Uterus (tissue), 4 donors: Measurements from ENCODE around the gene THSD7B. TPM values are rescaled to one million over a fixed set of nuclear protein-coding genes. Genes with fewer than 3 reads are reported as not detected.
"Not testable (repeated sequence)": the region's sequence is repeated elsewhere in the genome, so short reads cannot be mapped to it uniquely, and the experiment has no call there.

Source experiments
- DNase-seq, 2 donors: peaks; one replicate each; pipeline ENCODE4 v3.0.0-alpha.2; 2019 to 2020
- H3K27ac ChIP-seq, 2 donors: fragments of 200-600 bp; sonication (generic); 1 replicate in 1 of 2; 2 replicates in 1 of 2; pipeline ENCODE4 v1.5.1; 2016 to 2018
- H3K27me3 ChIP-seq, 2 donors: fragments of 200-600 bp; sonication (generic); one replicate each; pipeline ENCODE4 v1.5.1; 2018 to 2019; ENCODE audit warnings: control low read depth in 1 of 2
- H3K36me3 ChIP-seq, 2 donors: fragments of 200-600 bp; sonication (generic); one replicate each; pipeline ENCODE4 v1.5.1; 2019; ENCODE audit warnings: control low read depth in 1 of 2
- H3K4me1 ChIP-seq, 2 donors: fragments of 200-600 bp; sonication (generic); one replicate each; pipeline ENCODE4 v1.5.1; 2018 to 2019; ENCODE audit warnings: control low read depth in 1 of 2
- H3K4me3 ChIP-seq, 2 donors: fragments of 200-600 bp; sonication (generic); 1 replicate in 1 of 2; 2 replicates in 1 of 2; pipeline ENCODE4 v1.5.1; 2018 to 2019; ENCODE audit warnings: mild to moderate bottlenecking in 1 of 2
- H3K9me3 ChIP-seq, 2 donors: fragments of 200-600 bp; sonication (generic); one replicate each; pipeline ENCODE4 v1.5.1; 2019; ENCODE audit warnings: control low read depth in 1 of 2
- POLR2A ChIP-seq, 2 donors: fragments of 450-650 bp; IDR thresholded peaks; one replicate each; pipeline ENCODE4 v1.6.1; 2016; ENCODE audit warnings: antibody characterized with exemption in 2 of 2, mild to moderate bottlenecking in 1 of 2, moderate library complexity in 1 of 2
- intact Hi-C: fragments of 100-400 bp; cut with DNase I; formaldehyde crosslinking; loops from one replicate; pipeline ENCODE4 v1.15.1; 2023; ENCODE audit warnings: low total_unique reads
- total RNA-seq, 4 donors: library from RNA; depleted of rRNA in 3 of 4; stranded (reverse); fragments of >200 nt in 3 of 4; gene quantifications; one replicate each; pipeline versions ENCODE4 v1.1.0 to v1.2.4, GENCODE V29; 2014 to 2023
- TF ChIP-seq, protein P1 (sequence below), 4 experiments: fragments of 200-600 bp in 2 of 4; fragments of 450-650 bp in 2 of 4; sonication (generic) in 2 of 4; IDR thresholded peaks; one replicate each; pipeline ENCODE4 v1.5.1; 2016 to 2019; ENCODE audit warnings: antibody characterized with exemption in 4 of 4, mild to moderate bottlenecking in 2 of 4, moderate library complexity in 1 of 4
- donor health status: DM: yes; HTN: yes; CAD: no.

THSD7B gene
- total RNA-seq, 4 donors from 2014 or later, result 0.26 to 9.6 (median 0.67) TPM; not detected in 1

GRCh38 chr2:136741471-136741870 is 23.9 kb upstream of the THSD7B start:
- H3K4me3 ChIP-seq, result no peak overlapping the region
- DNase-seq, result no peak
- H3K36me3 ChIP-seq, result no peaks in the 10 kb centered on the region
- no peaks in the 10 kb centered on the region for H3K27me3 ChIP-seq
- no peak overlapping the region for H3K27ac ChIP-seq
- H3K9me3 ChIP-seq, result no peaks in the 10 kb centered on the region
- no peaks in the 10 kb centered on the region for H3K4me1 ChIP-seq
- intact Hi-C loops, result no loop called here
- TF ChIP-seq, protein P1, sequence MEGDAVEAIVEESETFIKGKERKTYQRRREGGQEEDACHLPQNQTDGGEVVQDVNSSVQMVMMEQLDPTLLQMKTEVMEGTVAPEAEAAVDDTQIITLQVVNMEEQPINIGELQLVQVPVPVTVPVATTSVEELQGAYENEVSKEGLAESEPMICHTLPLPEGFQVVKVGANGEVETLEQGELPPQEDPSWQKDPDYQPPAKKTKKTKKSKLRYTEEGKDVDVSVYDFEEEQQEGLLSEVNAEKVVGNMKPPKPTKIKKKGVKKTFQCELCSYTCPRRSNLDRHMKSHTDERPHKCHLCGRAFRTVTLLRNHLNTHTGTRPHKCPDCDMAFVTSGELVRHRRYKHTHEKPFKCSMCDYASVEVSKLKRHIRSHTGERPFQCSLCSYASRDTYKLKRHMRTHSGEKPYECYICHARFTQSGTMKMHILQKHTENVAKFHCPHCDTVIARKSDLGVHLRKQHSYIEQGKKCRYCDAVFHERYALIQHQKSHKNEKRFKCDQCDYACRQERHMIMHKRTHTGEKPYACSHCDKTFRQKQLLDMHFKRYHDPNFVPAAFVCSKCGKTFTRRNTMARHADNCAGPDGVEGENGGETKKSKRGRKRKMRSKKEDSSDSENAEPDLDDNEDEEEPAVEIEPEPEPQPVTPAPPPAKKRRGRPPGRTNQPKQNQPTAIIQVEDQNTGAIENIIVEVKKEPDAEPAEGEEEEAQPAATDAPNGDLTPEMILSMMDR (IDR thresholded peaks at IDR 0.05), result no peak
- no peak for TF ChIP-seq POLR2A (IDR thresholded peaks at IDR 0.05)

DNA sequence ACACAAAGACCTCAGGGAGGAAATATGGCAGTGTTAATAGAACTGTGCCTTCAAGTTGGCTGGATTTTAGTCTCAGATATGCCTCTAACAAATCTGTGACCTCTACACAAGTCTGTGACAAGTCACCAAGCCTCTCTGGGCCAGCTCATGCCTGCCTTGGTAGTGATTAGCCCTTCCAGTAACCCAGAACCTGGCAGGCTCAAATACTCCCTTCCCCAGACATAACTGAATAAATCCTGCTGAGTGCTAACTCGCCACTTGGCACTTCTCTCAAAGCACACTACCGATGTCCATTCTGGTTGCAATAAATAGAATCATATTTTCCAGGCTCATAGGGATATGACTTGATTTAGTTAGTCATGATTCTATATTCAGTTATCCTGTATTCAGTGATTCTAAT is 15.3 kb upstream of the THSD7B start:
- H3K4me3 ChIP-seq, result no peak overlapping the region
- H3K9me3 ChIP-seq, result no peaks in the 10 kb centered on the region
- no peak for DNase-seq
- H3K27ac ChIP-seq, result no peak overlapping the region
- H3K27me3 ChIP-seq, result no peaks in the 10 kb centered on the region
- H3K4me1 ChIP-seq, result no peaks in the 10 kb centered on the region
- intact Hi-C loops, result no loop called here
- no peaks in the 10 kb centered on the region for H3K36me3 ChIP-seq
- TF ChIP-seq, protein P1 (IDR thresholded peaks at IDR 0.05), result no peak
- no peak for TF ChIP-seq POLR2A (IDR thresholded peaks at IDR 0.05)

GRCh38 chr2:136751406-136751805 is 13.9 kb upstream of the THSD7B start:
- H3K9me3 ChIP-seq, result no peaks in the 10 kb centered on the region
- H3K4me1 ChIP-seq, result no peaks in the 10 kb centered on the region
- no peak overlapping the region for H3K4me3 ChIP-seq
- no peak for DNase-seq
- H3K27ac ChIP-seq, result no peak overlapping the region
- no peaks in the 10 kb centered on the region for H3K27me3 ChIP-seq
- no peaks in the 10 kb centered on the region for H3K36me3 ChIP-seq
- intact Hi-C loops, result no loop called here
- TF ChIP-seq, protein P1 (IDR thresholded peaks at IDR 0.05), result no peak
- no peak for TF ChIP-seq POLR2A (IDR thresholded peaks at IDR 0.05)

DNA sequence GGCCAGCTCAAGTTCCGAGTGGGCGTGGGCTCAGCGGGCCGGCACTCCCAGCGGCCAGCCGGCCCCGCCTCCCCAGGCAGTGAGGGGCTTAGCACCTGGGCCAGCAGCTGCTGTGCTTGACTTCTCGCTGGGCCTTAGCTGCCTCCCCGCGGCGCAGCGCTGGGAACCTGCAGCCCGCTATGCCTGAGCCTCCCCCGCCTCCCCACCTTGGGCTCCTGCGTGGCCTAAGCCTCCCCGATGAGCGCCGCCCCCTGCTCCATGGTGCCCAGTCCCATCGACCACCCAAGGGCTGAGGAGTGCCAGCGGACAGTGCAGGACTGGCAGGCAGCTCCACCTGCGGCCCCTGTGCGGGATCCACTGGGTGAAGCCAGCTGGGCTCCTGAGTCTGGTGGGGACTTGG is 6.8 kb upstream of the THSD7B start:
- H3K4me1 ChIP-seq, H3K9me3 ChIP-seq, H3K36me3 ChIP-seq, H3K27ac ChIP-seq, H3K4me3 ChIP-seq, H3K27me3 ChIP-seq, DNase-seq, intact Hi-C loops: not testable (repeated sequence)

GRCh38 chr2:136764452-136765255 is 691 bp upstream of the THSD7B start:
- intact Hi-C loops, result no loop called here
- DNase-seq, result no peak
- H3K9me3 ChIP-seq, result no peaks in the 10 kb centered on the region
- peaks cover 0 to 28% of the 10 kb centered on the region in 2 donors for H3K27me3 ChIP-seq
- H3K36me3 ChIP-seq, result no peaks in the 10 kb centered on the region
- H3K4me3 ChIP-seq, result no peak overlapping the region
- no peak overlapping the region for H3K27ac ChIP-seq
- no peaks in the 10 kb centered on the region for H3K4me1 ChIP-seq
- TF ChIP-seq, protein P1 (IDR thresholded peaks at IDR 0.05), result no peak
- TF ChIP-seq POLR2A (IDR thresholded peaks at IDR 0.05), result no peak
